Retina (tissue), 1 donor: Measurements from ENCODE around the gene ZNF516.

ENCODE experiments used
- DNase-seq: peaks from one replicate; pipeline ENCODE4 v3.0.0-alpha.2; 2016

ZNF516 gene

DNA sequence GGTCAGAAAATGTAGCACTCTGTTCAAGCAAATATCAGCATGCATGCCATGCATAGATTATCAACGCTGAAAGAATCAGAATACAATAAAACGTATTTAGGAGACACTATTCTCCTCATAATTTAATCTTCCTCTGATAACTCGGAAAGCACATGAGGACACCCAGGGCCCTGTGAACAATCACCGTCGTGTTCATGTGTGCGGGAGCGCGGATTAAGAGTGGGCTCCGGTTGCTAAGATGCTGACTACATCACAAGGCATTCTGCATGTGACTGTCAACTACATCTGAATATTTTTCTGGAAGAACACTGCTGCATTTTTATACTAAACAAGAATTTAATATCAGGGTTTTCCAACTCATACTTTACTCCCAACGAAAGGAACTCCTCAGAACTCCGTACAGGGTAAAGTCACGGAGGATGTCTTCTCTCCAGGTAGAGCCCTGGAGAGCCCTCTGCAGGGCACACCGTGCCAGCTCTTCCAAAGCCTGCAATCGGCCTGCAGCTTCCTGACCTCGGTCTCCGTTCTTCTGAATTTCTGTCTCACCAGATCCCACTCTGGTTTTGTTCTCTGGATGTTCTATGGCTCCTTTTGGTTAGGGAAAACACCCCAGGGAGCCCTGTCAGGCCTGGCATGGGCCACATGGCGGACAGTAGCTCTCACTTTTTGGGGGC lies 59.6 kb downstream of the ZNF516 start:
- no peak for DNase-seq

GRCh38 chr18:76434452-76434851 lies 60.6 kb downstream of the ZNF516 start:
- no peak for DNase-seq

- DNase-seq: no peak
These were observed 61.3 kb downstream of the ZNF516 start for GRCh38 chr18:76433788-76434187.

GRCh38 chr18:76432970-76433767 lies 61.9 kb downstream of the ZNF516 start:
- no peak for DNase-seq

- no peak for DNase-seq
These were observed 62.7 kb downstream of the ZNF516 start for GRCh38 chr18:76432274-76432755.

GRCh38 chr18:76431437-76432273 lies 63.4 kb downstream of the ZNF516 start:
- no peak for DNase-seq

DNA sequence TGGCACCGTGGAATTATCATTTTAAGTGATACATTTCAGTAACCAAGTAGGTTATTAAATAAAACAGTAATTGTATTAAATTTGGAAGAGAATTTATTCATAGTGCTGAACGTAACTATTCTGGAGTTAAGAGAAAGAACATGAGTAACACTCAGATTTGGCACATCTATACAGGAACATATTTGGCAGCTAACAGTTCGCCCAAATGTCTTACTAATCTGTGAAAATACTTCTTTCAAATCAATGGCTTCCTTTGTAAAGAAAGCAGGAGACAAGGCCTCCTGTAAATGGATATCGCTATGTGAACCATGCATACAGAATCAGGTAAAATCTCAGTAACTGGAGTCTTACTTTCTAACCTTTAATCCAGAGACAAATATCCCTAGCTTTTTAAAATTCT lies 64.4 kb downstream of the ZNF516 start:
- DNase-seq: no peak

- DNase-seq: no peak
These were observed 65.5 kb downstream of the ZNF516 start for GRCh38 chr18:76429262-76430126.

DNA sequence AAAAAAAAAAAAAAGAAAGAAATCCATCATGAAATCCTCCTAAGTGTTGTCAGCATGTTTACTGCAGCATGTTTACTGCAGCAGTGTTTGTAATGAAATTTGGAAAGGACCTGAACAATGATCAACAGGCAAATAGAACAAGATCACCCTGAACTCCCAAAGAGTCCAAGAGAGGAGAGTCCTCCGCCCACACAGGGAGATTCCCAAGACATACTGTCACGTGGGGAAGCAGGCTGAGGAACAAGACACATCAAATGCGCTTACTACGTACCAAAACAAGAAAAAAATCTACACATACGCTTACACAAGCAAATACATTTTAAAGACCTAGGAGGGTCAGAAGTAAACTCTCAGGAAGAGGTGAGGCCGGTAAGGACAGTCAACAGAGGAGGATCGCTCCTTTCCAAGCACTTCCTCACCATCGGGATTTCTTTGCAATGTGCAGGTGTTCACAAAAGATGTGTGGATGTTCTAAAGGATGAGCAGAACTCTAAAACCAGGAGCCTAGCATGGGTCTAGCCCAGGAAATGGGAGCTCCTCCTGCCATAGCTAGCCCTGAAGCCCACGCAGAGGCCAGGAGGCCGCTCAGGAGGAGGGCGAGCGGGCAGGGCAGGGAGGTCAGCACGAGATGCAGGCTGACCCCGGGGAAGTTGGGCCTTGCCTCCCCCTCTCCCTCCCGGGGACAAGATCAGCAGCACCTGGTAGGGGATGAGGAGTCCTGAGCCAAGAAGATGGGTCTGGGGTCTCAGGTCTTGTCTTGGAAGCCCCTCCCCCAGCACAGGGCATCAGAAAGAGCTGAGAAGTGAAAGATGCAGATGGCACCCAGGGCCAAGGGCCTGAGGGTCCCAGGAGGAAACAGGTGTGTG lies 66.4 kb downstream of the ZNF516 start:
- DNase-seq: no peak

GRCh38 chr18:76426737-76427305 lies 68.2 kb downstream of the ZNF516 start:
- peak; percentile 53 for DNase-seq

DNA sequence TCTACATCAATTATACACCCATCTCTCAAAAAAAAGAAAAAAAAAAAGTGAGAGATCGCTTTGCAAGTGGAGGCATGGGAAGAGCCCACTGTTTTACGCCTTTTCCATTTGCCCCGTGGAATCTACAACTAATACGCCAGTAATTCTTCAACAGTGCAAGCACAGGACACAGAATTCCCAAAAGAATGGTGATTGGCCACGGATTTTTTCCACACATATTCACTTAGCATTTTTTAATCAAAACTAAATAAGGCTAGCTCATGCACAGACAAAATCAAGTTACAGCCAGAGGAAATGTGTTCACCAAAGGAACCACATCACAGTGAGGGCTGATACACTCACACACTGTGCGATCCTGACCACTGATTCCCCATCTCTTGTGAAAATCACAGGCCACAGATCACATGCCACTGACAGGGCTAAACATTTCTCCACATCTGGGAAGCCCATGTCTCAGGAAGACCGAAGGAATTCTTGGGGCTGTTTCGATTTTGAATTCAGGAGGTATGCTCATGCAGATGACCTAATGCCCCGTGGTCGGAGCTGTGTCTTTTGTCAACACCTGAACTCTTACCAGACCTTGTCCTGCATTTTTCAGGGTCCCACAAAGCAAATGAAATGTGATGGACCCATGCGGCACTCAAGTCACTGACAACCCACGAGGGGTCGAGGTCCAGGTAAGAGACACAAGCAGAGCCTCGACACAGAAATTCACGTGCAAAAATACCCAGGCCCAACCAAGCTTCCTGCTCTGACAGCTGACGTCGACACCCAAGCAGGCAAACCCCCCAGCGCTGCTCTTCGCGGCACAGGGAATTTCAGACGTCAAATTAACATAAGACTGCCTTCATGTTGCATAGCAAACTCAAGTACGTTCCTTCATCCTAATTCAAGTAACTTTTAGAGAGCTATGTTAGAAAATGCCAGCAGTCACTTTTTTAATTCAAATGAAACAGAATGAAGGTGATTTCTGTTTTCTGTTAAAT lies 69.6 kb downstream of the ZNF516 start:
- no peak for DNase-seq

- no peak for DNase-seq
These were observed 72.2 kb downstream of the ZNF516 start for GRCh38 chr18:76422838-76423237.

- no peak for DNase-seq
These were observed 72.9 kb downstream of the ZNF516 start for GRCh38 chr18:76422121-76422520.

DNA sequence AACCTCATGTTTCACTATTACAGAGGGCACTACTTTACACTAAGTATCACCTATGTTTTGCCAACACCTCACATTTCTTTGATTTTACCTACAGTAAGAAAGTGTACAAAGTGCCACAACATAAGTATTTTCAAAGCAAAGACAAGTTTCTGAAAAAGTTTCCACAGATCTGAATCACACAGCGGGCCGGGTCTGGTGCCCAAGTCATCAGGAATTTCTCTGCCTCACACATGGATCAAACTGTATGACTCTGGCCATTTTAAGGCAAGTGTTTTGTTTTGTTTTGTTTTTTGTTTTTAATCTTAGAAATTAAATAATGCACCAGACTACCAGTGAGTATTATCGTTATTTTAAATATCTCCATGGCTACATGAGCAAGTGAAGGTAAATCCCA lies 73.4 kb downstream of the ZNF516 start:
- no peak for DNase-seq

DNA sequence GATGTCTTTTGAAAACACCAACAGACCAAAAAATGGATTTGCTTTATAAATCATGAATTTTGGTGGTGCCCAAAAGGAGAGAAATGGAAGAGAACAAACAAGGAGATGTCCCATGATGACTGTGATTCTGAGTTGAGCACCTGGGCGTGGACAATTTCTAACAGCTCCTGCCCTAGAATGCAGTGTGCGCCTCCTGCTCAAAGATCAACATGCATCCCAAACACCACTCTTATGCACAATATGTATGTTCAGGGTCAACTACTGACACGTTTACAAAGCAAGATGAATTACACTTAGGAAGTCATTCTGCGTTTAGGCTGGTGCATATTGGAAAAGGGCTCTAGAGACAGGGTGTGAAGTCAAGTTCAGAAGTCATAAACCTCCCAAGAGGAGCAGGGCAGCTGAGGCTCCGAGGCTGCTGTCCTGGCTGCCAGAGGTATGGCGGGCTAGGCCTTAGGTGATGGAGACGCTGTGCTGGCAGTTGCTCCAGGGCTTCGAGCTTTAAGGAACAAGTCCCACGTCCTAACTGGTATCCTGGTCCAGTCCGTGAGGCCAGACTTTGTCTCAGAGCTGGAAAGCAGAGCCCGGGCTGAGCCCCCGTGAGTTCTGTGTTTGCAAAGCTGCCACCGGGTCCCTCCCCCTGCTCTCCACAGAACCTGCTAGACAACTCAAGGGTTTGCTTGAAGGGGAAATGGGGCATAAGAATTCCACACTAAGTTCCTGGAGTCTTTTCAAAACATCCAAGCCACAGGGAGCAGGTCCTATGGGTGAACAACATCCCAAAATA lies 74.0 kb downstream of the ZNF516 start:
- no peak for DNase-seq

GRCh38 chr18:76419811-76420210 lies 75.2 kb downstream of the ZNF516 start:
- DNase-seq: no peak

DNA sequence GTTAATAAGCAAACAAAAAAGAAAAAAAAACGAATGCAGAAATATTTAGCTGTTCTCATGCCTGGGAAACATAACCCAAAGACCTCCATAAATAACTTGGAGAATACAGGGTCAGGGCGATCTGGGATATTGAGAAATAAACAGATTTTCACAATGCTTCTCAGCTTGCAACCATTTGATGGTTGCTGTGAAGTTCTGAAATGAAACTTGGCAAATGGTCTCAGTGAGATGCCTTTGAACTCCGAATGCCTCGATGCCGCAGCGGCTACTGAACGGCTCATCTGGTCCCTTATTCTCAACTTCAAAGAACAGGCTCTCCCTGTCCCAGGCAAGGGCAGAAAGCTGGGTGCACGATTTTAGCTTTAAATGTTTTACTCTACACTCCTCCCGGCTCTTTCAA lies 78.1 kb downstream of the ZNF516 start:
- no peak for DNase-seq

GRCh38 chr18:76414936-76415621 lies 80.0 kb downstream of the ZNF516 start:
- DNase-seq: no peak
